Endometrium (tissue), 2 donors: ENCODE measurements around the gene TMEM117.
"Not testable (repeated sequence)": the region's sequence is repeated elsewhere in the genome, so short reads cannot be mapped to it uniquely, and the experiment has no call there.

ENCODE experiments used
- FAIRE-seq: peaks from 2 replicates; lab custom pipeline; 2012; peaks lifted over from hg19 to GRCh38; lab: Jason Lieb, UNC
- donor health status: control.
- donor health status: control.

Gene TMEM117

DNA sequence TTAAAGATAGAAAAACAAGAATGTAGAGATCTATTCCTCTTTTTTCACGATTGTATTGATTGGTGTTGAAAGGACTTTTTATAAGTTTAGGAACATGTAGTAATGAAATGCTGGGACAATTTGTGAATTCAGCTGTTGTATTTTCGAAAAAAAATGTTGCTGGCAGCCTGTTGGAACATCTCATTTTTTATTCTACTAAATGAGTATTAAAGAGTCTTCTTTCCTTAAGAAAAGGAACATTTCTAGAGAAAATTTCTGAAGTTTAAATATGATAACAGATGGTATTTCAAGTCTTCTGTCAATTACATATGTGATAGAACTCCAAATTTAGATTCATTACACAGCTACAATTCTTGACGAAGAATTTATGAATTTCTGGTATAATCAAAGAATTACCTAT, 189.6 kb downstream of the TMEM117 start:
- FAIRE-seq, result no peak

DNA sequence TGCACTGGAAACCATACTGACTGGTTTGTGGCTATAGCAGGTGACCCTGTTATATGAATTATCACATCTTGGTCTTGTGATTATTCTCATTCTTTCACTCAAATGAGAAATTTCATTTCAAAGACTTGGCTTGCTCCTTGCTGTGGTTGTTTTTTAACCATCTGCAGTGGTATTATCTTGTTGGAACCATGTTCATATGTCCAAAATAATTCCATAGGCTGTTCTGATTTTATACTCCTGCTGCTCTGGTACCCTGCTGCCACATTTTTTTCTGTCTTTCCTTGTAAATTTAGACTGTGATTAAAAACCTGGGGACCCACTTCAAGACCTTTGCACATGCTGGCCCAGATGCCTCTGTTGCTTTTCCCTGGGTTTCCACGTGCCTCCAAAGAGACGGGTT, 190.2 kb downstream of the TMEM117 start:
- FAIRE-seq, result no peak

DNA sequence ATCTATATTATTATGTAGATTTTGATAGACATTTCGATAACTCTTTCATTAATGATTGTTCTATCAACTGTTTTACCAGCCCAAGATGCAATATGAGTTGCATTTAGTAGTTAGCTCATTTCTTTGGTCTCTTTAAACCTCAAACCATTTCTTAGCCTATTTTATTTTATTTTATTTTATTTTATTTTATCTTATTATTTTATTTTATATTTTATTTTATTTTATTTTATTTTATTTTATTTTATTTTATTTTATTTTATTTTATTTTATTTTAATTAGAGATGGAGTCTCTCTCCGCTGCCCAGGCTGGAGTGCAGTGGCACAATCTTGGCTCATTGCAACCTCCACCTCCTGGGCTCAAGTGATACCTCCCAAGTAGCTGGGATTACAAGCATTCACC, 191.0 kb downstream of the TMEM117 start:
- FAIRE-seq, result peak; percentile 57

DNA sequence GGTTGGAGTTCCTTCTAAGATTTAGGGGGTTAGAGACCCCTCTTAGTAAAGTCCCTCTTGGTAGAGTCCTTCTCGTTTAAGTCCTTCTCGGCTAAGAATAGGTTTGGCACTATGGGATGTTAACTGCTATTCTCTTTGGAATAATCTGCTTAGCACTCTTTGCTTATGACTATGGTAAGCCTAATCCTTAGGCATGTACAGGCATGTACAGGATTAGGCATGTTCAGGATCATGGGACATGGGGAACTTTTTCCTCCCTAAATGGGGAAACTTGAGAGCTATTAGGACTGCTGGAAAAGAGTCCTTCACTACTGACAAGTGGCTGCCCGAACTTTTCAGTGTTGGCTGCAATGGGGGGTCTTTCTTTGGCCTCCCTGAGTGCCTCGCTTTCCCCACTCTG, 193.3 kb downstream of the TMEM117 start:
- FAIRE-seq, result no peak

DNA sequence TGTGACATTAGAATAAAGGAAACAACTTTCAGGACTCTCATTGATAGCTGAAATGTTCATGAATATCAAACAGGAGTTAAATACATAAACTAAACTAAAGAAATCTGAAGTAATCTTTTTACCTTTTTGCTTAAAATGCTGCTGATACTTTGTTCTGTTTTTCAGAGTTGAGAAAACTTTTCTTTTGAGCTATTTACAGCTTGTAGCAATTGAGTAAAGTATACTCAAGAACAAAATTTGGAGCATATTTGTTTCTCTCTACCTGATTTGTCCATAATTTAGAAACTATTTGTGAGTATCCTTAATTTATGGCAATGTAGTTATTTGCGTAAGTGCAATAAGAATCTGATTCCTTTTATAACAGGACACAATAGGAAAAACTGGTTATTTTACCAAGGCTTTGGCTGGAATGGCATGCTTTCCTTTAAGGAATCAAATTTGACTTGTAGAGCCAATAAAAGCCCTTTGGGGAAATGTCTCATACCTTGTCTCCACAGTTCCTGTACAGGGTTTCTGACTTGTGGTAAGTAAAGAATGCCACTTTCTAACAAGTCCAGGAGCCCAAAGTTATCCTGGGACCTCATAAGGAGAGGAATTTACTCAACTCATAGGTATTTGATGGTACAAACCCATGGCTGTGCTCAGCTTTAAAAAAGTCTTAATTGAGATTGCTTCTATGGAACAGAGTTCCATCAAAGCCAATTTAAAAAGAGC, 195.7 kb downstream of the TMEM117 start:
- FAIRE-seq, result no peak

DNA sequence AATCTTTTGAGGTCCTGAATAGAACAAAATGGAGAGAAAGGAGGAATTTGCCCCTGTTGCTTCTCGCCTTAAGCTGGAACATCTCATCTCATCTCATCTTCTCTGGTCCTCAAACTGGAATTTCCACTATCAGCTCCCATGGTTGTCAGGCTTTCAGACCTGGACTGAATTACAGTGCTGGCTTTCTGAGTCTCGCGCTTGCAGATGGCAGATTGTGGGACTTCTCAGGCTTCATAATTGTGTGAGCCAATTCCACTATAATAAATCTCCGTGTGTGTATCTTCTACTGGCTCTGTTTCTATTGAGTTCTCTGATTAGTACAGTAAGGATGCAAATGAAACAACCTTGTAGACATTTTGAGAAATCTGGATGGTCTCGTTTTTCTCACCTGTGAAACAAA, 199.0 kb downstream of the TMEM117 start:
- no peak for FAIRE-seq

DNA sequence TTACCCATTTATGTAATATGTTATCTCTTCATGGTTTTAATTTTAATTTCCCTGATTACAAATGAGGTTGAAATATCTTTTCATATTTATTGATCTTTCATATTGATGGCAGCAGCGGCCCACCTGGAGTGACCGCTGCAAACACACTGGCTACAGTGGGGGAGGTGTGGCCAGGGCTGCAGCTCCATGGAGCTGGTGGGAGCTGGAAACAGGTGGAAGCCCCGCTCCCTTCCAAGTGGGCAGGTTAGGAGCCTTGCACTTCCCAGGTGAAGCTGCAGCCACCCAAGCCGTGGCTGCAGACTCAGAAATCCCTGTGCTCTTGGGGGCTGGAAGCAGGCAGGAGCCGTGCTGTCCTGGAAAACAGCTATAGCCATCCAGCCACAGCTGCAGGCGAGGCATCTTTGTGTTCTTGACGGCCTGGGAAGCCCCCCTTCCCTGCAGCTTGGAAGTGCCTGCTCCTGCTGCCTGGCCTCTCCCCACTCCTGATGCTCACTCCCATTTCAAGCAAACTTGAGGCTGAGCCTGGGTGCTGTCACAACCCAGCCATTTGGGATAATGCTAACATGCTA, 201.1 kb downstream of the TMEM117 start:
- FAIRE-seq, result no peak

DNA sequence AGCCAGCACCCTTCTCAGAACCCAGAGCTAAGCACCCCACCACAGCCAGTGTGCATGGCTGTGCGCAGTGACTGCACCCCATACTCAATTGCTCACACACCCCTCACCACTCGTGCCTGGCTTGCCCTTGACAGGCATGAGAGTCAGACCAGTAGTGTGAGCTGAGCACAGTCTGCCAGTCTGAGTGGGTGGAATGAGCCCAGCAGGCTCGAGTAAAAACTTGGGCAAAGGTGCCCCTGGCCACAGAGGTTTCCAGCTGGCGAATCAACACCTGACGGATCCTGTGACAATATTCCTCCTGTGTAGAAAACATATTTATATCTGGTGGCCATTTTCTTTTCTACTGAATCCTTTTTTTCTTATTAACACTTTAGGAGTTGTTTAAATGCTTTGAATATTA, 202.5 kb downstream of the TMEM117 start:
- no peak for FAIRE-seq

DNA sequence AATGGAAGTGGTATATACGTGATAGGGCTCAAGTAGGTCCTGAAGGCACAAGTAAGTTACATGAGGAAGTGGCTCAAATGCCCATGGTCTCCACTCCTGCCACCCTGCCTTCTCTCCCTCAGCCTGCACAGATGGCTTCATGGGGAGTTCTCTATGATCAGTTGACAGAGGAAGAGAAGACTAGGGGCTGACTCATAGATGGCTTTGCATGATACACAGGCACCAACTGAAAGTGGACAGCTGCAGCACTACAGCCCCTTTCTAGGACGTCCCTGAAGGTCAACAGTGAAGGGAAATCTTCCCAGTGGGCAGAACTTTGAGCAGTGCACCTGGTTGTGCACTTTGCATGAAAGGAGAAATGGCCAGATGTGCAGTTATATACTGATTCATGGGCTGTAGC, 208.6 kb downstream of the TMEM117 start:
- not testable (repeated sequence) for FAIRE-seq

DNA sequence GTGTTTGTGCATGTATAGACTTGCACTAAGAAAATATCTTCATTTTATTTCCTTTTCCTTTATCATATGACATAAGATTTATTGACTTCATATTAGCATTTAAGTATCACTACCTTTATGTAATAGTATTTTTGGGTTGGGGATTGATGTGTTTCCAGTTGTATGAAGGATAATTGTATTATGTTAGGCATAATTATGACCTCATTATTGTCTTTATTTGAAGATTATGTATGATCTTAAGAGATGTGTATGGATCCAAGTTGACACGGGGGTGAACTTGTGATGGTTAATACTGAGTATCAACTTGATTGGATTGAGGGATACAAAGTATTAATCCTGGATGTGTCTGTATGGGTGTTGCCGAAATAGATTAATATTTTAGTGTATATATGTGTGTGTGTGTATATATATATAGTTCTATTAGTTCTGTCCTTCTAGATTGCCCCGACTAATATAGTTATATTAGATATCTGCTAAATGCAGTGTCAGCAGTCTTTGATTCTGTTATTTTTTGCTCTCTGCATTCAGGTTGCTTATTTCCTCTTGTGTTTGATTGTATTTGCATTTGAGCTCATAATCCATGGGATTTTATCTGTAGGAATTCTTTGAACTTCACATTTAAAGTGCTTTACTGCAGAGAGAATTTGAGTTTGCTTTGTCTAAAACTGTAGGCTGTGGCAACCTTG, 211.0 kb downstream of the TMEM117 start:
- FAIRE-seq, result no peak

DNA sequence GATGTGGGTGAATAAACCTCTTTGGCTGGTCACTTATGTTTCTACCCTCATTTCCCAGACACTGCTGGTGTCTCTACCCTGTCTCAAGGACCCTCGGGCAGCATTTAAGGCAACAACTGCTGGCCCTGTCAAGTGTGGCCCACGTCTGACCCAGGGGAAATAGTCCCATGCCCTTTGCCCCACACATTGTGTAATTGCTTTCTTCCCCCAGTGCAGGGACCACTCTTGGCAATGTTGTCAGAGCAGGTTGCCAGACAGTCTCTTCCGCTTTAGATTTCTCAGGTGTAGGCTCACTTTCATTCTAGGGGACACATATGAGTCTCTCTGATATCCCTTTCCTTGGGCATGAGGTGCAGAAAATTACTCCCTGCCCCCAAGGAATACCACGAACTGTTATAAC, 216.7 kb downstream of the TMEM117 start:
- no peak for FAIRE-seq

DNA sequence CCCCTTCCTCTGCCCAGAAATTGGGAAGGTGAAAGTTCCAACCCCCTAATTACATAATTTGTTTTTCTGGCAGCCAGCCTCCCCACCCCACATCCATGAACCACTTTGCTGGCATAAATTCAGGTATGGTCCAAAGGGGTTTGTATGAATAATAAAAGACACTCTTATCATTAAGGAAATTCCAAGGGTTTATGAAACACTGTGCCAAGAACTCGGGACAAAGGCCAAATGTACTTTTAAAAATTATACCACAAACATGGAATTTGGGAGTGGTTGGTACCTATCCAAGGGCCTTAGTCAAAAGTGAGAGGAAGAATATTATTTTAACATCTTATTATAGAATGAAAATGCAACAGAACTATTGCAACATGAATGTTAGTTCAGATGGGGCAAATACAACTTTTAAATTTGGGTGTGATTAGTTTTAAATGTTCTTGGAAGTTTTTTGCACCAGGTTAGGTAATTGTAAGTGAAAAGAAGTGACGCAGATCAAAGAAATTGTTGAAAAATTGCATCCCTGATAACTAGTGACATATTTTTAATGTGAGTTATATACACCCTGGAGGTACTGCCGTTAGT, 217.8 kb downstream of the TMEM117 start:
- FAIRE-seq, result no peak

DNA sequence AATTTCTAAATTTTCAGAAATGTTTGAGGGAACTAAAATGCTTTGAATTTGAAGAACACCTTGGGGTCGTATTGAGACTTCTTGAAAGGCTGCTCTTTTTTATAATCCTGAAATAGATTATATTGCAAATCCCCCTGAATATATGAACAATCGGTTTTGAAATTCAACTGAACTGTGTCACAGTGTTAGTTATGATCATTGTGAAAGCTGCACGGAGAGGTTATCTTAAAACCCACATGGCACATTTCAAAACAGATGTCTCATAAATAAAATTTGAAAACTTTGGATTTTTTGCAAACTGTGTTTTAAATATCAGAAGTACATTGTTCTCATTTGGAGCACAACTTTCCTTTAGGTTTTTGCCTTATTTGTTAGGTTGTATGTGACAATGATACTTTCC, 218.4 kb downstream of the TMEM117 start:
- no peak for FAIRE-seq

DNA sequence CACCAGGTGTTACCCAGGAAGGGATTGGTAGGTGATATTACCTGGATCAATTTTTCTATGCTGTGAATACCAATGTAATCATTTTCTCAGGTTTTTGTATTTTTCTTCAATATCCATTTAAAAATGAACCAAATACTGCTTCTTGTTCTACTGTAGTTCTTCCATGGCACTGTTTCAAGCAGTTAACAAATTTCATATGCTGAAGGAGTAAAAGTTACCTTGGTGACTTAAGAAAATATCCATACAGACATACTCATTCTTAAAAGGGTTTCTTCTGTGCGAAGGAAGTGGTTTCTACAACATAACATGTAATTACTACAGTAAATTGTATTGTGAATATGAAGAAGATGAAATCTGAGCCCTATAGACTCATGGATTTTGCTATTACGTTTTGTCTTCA, 222.5 kb downstream of the TMEM117 start:
- no peak for FAIRE-seq

DNA sequence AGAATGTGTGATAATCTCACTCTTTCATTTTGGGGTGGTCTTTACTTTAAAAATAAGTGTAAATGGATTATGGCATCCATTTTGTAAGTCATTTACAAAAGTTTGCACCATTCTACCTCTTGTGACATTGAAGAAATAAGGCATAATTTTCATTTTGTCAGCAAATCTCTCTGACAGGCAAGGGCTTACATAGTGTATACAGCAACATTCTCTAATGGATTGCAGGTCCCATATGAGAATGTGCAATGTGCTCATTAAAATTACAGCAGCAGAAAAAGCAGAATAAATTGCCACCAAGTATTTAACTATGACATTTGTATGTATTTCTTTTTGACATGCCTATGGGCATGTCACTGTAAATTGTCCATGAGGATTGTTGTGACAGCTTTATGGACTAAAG, 223.6 kb downstream of the TMEM117 start:
- no peak for FAIRE-seq

DNA sequence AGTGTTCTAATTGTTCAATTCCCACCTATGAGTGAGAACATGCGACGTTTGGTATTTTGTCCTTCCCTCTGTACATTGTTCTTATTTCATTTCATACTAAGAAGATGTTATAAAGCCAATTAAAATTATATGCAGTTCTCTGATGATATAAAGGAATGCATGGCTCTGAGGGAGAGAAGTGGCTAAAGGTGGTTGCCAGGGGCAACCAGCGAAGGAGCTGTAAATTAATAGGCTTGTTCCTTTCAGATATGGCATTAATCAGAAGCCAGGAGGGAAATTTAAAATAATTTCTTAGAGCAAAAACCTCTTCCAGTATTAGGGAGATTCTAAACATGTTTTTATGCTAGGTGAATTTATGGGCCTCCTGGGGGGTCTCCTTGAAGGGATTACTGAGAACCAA, 227.8 kb downstream of the TMEM117 start:
- FAIRE-seq, result no peak

DNA sequence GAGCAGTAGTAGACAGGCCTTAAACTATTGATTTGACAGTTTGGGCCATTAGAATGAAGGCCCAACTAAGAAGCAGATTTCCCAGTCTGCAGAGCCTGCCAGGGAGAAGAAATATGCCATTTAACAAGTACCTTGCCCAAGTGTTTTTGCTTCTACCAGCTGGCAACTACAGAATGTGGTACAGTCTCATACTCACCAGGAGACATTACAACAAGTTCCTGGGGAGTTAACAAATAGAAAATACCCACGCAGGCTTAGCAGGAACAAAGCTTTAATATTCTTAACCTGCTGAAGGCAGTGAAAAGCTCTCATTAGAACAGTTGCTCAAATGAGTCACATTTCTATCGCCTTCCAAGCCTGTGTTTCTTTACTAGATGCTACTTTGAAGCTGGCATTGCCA, 241.0 kb downstream of the TMEM117 start:
- no peak for FAIRE-seq

DNA sequence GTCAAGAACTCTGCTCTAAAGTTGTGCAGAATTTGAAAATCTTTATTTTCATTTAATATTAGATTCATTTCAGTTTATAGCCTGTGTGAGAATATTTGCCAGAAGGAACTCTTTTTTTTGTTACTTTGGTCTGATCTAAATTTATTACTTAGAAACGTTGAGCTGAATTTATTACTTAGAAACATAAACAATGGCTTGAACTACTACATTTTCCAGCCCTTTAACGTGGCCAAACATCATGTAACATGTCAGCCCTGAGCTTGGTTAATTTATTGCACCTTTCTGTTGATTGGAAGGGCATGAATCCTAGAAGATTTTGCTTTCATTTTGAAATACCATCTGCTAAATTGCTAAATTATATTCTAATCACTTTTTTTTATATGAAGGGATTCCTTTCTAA, 241.4 kb downstream of the TMEM117 start:
- no peak for FAIRE-seq

DNA sequence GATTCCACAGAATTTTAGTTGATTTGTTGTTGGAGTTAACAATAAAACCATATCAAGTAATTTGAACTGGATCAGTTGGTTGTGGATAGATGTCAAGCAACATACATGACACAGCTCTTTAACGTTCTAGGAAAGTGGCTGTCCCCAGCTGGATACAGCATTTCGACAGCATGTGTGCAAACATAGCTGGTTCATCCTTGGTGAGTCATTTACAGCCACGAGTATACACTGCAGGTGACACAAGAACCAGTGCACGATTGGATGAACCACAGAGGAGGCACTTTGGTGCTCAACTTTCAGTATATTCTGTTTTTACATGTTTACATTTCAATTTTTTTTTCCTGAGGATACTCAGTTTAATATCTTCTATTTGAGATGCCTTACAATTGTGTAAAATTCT, 242.4 kb downstream of the TMEM117 start:
- FAIRE-seq, result no peak

DNA sequence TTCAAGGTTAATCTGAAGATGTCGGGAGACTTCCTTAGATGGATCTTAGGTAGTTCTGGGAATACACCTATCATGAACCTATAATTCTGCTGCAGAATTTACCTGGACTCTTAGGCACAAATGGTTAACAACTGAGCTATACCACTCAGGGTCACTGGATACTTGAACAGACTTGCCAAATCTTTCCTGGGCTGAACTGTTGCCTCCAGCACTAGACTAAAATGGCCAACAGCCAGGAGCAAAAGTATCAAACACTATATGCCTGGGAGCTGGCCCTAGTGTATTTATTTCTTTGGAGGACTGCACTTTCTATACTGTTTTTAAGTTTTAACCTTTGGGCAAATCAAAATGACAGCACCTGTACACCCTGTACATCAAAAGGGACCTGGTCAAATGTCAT, 252.8 kb downstream of the TMEM117 start:
- FAIRE-seq, result no peak

DNA sequence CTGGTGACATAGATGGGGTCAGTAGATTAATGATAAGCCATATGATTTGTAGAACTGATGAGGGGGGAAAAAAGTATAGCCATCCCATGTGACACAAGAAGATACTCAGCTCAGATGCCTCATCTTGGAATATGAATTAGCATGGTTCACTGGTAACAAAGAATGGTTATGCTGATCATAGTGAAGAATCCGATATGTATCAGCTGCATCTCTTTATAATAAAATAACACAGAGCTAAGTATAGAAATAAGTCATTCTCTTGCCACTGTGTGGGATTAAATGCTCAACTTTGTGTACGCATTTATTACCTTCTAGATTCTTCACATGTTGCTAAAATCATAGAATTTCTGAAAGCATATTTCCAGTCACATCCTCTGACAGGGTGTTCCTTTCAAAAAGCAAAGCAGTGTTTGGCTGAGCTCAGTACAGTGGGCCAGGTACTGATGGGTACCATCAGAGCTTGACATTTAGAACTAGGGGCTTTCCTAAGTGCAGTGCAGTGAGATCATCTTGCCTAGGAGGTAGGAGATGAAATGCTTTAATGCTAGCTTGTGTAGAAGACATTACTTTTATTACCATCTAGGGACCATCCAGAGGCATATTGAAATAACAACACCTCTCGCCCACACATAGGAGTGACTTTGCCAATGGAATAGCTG, 256.2 kb downstream of the TMEM117 start:
- FAIRE-seq, result no peak

DNA sequence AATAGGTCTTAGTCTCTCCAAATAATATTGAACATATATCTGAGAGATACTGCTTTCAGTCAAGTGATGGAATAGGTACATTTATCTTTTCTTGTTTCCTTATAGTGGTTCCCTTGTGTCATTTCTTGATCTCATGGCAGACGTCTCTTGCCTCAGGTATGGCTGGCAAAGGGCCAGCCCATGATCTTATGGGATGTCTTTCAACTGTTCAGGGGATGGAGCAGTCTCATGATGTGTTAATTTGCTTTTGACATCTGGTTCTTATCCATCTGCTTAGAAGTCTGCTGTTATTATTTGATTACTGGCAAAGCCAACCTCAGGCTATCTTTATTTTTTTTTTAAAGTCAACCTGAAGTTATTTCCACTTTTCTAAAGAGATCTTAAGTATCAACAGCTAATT, 262.9 kb downstream of the TMEM117 start:
- no peak for FAIRE-seq

DNA sequence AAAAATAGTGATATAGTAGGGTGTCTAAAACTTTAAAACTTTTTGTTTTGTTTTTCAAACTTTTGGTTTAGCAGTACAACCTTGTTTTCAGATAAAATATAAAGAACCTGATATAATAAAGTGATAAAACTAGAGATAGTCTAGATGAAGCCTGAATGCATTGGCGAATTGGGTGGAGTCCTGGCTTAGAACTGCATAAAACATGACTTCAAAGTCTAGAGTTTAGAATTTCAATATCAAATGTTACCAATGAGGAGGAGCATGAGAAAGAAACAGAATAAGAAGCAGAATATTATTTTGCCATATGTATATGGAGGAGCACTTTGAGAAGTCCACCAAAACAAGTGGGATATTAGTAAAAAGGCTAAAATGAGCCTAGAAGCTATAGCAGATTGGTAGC, 263.6 kb downstream of the TMEM117 start:
- FAIRE-seq, result no peak
